ENCODE data around the gene CGB5. TPM values are rescaled to one million over a fixed set of nuclear protein-coding genes. Genes with fewer than 3 reads are reported as not detected.

CGB5 gene
- total RNA-seq, 1 donor from 2014 or later = not detected

- DNase-seq (ENCODE audit: low read depth, low spot score) = peak; percentile 99
Measured at GRCh38 chr19:49085020-49085867, 41.6 kb downstream of the CGB5 start, which contains the start of gene SNRNP70. TSS of gene SNRNP70 (plus strand) at chr19:49085451. CDS start at chr19:49086415, 964 bp downstream.

GRCh38 chr19:49085868-49086232 lies 42.2 kb downstream of the CGB5 start:
- DNase-seq (ENCODE audit: low read depth, low spot score) = no peak

GRCh38 chr19:49086296-49086695 lies 42.6 kb downstream of the CGB5 start:
- no peak for DNase-seq (ENCODE audit: low read depth, low spot score)

GRCh38 chr19:49091391-49092038 lies 47.9 kb downstream of the CGB5 start:
- DNase-seq (ENCODE audit: low read depth, low spot score) = no peak

DNA sequence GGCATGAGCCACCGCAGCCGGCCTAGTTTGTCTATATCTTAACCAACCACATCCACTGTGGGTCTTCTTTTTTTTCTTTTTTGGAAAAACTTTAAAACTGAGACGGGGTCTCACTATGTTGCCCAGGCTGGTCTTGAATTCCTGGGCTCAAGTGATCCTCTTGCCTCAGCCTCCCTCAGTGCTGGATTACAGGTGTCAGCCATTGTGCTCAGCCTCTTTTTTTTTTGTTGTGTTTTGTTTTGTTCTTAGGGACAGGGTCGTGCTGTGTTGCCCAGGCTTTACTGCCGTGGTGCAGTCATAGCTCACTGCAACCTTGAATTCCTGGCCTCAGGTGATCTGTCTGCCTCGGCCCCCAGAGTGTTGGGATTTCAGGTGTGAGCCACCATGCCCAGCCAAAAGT lies 49.0 kb downstream of the CGB5 start:
- no peak for DNase-seq (ENCODE audit: low read depth, low spot score)

Other genes with a start within 250 kb of the CGB5 start
- 49.7 and 53.2 TPM in 2 replicates for gene BCAT2, start 232.8 kb upstream of the CGB5 start, total RNA-seq
- 4.8 and 6.4 TPM in 2 replicates for gene HSD17B14, start 207.4 kb upstream of the CGB5 start, total RNA-seq
- 5.1 and 6.1 TPM in 2 replicates for gene PLEKHA4, start 175.2 kb upstream of the CGB5 start, total RNA-seq
- gene PPP1R15A, start 171.4 kb upstream of the CGB5 start, total RNA-seq = 32.3 and 35.6 TPM in 2 replicates
- 0.07 TPM in 1 of 2 replicates, not detected in the other for gene TULP2, start 145.1 kb upstream of the CGB5 start, total RNA-seq
- 122 and 125 TPM in 2 replicates for gene NUCB1, start 143.5 kb upstream of the CGB5 start, total RNA-seq
- not detected in 2 replicates for gene DHDH, start 110.1 kb upstream of the CGB5 start, total RNA-seq
- 120 and 130 TPM in 2 replicates for gene BAX, start 89.0 kb upstream of the CGB5 start, total RNA-seq
- 963 and 1,316 TPM in 2 replicates for gene FTL, start 78.5 kb upstream of the CGB5 start, total RNA-seq
- gene GYS1, start 50.5 kb upstream of the CGB5 start, total RNA-seq = 30.3 and 31.4 TPM in 2 replicates
- gene RUVBL2, start 50.0 kb upstream of the CGB5 start, total RNA-seq = 376 and 391 TPM in 2 replicates
- gene LHB, start 26.8 kb upstream of the CGB5 start, total RNA-seq = 0.26 TPM in 1 of 2 replicates, not detected in the other
- not detected in 2 replicates for gene CGB3, start 19.5 kb upstream of the CGB5 start, total RNA-seq
- not detected in 2 replicates for gene CGB2, start 12.0 kb upstream of the CGB5 start, total RNA-seq
- not detected in 2 replicates for gene CGB1, start 7.0 kb upstream of the CGB5 start, total RNA-seq
- not detected in 2 replicates for gene CGB8, start 5.3 kb downstream of the CGB5 start, total RNA-seq
- 0.33 TPM in 1 of 2 replicates, not detected in the other for gene CGB7, start 13.9 kb downstream of the CGB5 start, total RNA-seq
- gene NTF4, start 21.0 kb downstream of the CGB5 start, total RNA-seq = not detected in 2 replicates
- gene KCNA7, start 28.9 kb downstream of the CGB5 start, total RNA-seq = not detected in 2 replicates
- 199 and 280 TPM in 2 replicates for gene SNRNP70, start 41.6 kb downstream of the CGB5 start, total RNA-seq
- gene LIN7B, start 70.5 kb downstream of the CGB5 start, total RNA-seq = 1.4 and 2.3 TPM in 2 replicates
- gene C19orf73, start 75.3 kb downstream of the CGB5 start, total RNA-seq = 0.73 and 1.2 TPM in 2 replicates
- 0.95 and 3.0 TPM in 2 replicates for gene PPFIA3, start 75.7 kb downstream of the CGB5 start, total RNA-seq
- not detected in 2 replicates for gene HRC, start 111.5 kb downstream of the CGB5 start, total RNA-seq
- 9.8 and 14.4 TPM in 2 replicates for gene TRPM4, start 113.9 kb downstream of the CGB5 start, total RNA-seq

Measured in pulmonary artery endothelial cell (primary cell).